Lower lobe of right lung (tissue), 2 donors: ENCODE measurements around the gene C5orf58. TPM values are rescaled to one million over a fixed set of nuclear protein-coding genes. Genes with fewer than 3 reads are reported as not detected.

Experiments
- ATAC-seq, 2 donors: fragments of 200-7000 bp; cut with Tn5 transposase; one replicate each; pipeline ENCODE4 v1.9.1; 2020 to 2022; ENCODE audit warnings: mild to moderate bottlenecking in 2 of 2, moderate library complexity in 2 of 2
- DNase-seq: peaks from one replicate; pipeline ENCODE4 v3.0.0-alpha.2; 2020
- H3K27ac ChIP-seq: fragments of 200-600 bp; one replicate; pipeline ENCODE4 v1.8.0; 2022
- H3K27me3 ChIP-seq: fragments of 200-600 bp; one replicate; pipeline ENCODE4 v1.8.0; 2022; ENCODE audit warnings: low read depth
- H3K36me3 ChIP-seq: fragments of 200-600 bp; one replicate; pipeline ENCODE4 v1.8.0; 2022; ENCODE audit warnings: mild to moderate bottlenecking
- H3K4me1 ChIP-seq: fragments of 200-600 bp; one replicate; pipeline ENCODE4 v1.8.0; 2022
- H3K4me3 ChIP-seq: fragments of 200-600 bp; one replicate; pipeline ENCODE4 v1.8.0; 2022; ENCODE audit warnings: mild to moderate bottlenecking
- H3K9me3 ChIP-seq: fragments of 200-600 bp; one replicate; pipeline ENCODE4 v1.8.0; 2022
- CTCF ChIP-seq: fragments of 200-600 bp; IDR thresholded peaks from one replicate; pipeline ENCODE4 v1.8.0; 2022; ENCODE audit warnings: antibody characterized with exemption, mild to moderate bottlenecking
- intact Hi-C: fragments of 100-400 bp; cut with DNase I; formaldehyde crosslinking; loops from one replicate; pipeline ENCODE4 v1.11.0; 2022
- total RNA-seq: library from RNA; stranded (reverse); fragmentation: NEBNext Ultra II Directional; extraction: Animal tissue kit (Norgen Biotek cat#: 25700); gene quantifications from one replicate; pipeline ENCODE4 v1.2.1, GENCODE V29; 2021
- donor health status: DM: no; HTN: yes; CAD: no; lungs with severe emphysema.

Gene C5orf58
- total RNA-seq, 1 donor from 2014 or later: not detected

GRCh38 chr5:170251462-170251861, 18.7 kb downstream of the C5orf58 start:
- no peak for TF ChIP-seq CTCF
- H3K9me3 ChIP-seq: no peaks in the 10 kb centered on the region
- intact Hi-C loops: no loop called here
- H3K4me3 ChIP-seq: no peak overlapping the region
- no peak for DNase-seq
- H3K4me1 ChIP-seq: no peaks in the 10 kb centered on the region
- peaks cover 100% of the 10 kb centered on the region for H3K36me3 ChIP-seq
- no peak for ATAC-seq
- no peak overlapping the region for H3K27ac ChIP-seq
- H3K27me3 ChIP-seq: no peaks in the 10 kb centered on the region

GRCh38 chr5:170252109-170252508, 19.3 kb downstream of the C5orf58 start:
- intact Hi-C loops: no loop called here
- no peak for TF ChIP-seq CTCF
- ATAC-seq (no peak), DNase-seq (no peak)
- H3K4me3 ChIP-seq: no peak overlapping the region
- H3K36me3 ChIP-seq: peaks cover 100% of the 10 kb centered on the region
- no peaks in the 10 kb centered on the region for H3K27me3 ChIP-seq
- no peaks in the 10 kb centered on the region for H3K9me3 ChIP-seq
- no peak overlapping the region for H3K27ac ChIP-seq
- H3K4me1 ChIP-seq: no peaks in the 10 kb centered on the region

GRCh38 chr5:170252720-170253350, 20.1 kb downstream of the C5orf58 start:
- Histone ChIP-seq H3K9me3 (no peaks in the 10 kb centered on the region), H3K4me3 (no peak overlapping the region), H3K4me1 (no peaks in the 10 kb centered on the region), H3K36me3 (peaks cover 100% of the 10 kb centered on the region), H3K27me3 (no peaks in the 10 kb centered on the region), H3K27ac (no peak overlapping the region)
- TF ChIP-seq CTCF: no peak
- no peak for DNase-seq
- intact Hi-C loops: no loop called here
- no peak for ATAC-seq

- H3K9me3 ChIP-seq: no peaks in the 10 kb centered on the region
- no peak for TF ChIP-seq CTCF
- ATAC-seq (peak; percentile 39 to 64), DNase-seq (no peak)
- no peak overlapping the region for H3K4me3 ChIP-seq
- no peaks in the 10 kb centered on the region for H3K27me3 ChIP-seq
- H3K36me3 ChIP-seq: peaks cover 100% of the 10 kb centered on the region
- H3K27ac ChIP-seq: no peak overlapping the region
- H3K4me1 ChIP-seq: no peaks in the 10 kb centered on the region
- intact Hi-C loops: no loop called here
These were observed 21.3 kb downstream of the C5orf58 start for GRCh38 chr5:170254056-170254455.

GRCh38 chr5:170256571-170256970, 23.8 kb downstream of the C5orf58 start:
- H3K36me3 ChIP-seq: peaks cover 100% of the 10 kb centered on the region
- intact Hi-C loops: no loop called here
- H3K27me3 ChIP-seq: no peaks in the 10 kb centered on the region
- DNase-seq (no peak), ATAC-seq (no peak)
- H3K4me1 ChIP-seq: no peaks in the 10 kb centered on the region
- no peak overlapping the region for H3K4me3 ChIP-seq
- TF ChIP-seq CTCF: no peak
- no peak overlapping the region for H3K27ac ChIP-seq
- H3K9me3 ChIP-seq: no peaks in the 10 kb centered on the region
